ENCODE results near the gene RAPGEF3.

GRCh38 chr12:47746073-47746472 is 12.6 kb downstream of the RAPGEF3 start:
- no peak for TF ChIP-seq SPI1 (IDR thresholded peaks at IDR 0.05; ENCODE audit: borderline replicate concordance, low read depth)
- no peak for TF ChIP-seq POLR2AphosphoS5 (IDR thresholded peaks at IDR 0.05; ENCODE audit: low read depth)
- no peak for TF ChIP-seq CTCF (IDR thresholded peaks at IDR 0.05; ENCODE audit: insufficient read depth, low read length)
- TF ChIP-seq, protein P1, sequence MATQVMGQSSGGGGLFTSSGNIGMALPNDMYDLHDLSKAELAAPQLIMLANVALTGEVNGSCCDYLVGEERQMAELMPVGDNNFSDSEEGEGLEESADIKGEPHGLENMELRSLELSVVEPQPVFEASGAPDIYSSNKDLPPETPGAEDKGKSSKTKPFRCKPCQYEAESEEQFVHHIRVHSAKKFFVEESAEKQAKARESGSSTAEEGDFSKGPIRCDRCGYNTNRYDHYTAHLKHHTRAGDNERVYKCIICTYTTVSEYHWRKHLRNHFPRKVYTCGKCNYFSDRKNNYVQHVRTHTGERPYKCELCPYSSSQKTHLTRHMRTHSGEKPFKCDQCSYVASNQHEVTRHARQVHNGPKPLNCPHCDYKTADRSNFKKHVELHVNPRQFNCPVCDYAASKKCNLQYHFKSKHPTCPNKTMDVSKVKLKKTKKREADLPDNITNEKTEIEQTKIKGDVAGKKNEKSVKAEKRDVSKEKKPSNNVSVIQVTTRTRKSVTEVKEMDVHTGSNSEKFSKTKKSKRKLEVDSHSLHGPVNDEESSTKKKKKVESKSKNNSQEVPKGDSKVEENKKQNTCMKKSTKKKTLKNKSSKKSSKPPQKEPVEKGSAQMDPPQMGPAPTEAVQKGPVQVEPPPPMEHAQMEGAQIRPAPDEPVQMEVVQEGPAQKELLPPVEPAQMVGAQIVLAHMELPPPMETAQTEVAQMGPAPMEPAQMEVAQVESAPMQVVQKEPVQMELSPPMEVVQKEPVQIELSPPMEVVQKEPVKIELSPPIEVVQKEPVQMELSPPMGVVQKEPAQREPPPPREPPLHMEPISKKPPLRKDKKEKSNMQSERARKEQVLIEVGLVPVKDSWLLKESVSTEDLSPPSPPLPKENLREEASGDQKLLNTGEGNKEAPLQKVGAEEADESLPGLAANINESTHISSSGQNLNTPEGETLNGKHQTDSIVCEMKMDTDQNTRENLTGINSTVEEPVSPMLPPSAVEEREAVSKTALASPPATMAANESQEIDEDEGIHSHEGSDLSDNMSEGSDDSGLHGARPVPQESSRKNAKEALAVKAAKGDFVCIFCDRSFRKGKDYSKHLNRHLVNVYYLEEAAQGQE (IDR thresholded peaks at IDR 0.05; ENCODE audit: insufficient replicate concordance, low read depth): no peak
- no peak for TF ChIP-seq GABPA (IDR thresholded peaks at IDR 0.05; ENCODE audit: low read depth)

All from HL-60 (cell line).